GM18868 (cell line): ENCODE measurements around the gene PPP2R2C.

Experiments
- ATAC-seq: cut with Tn5 transposase; IDR thresholded peaks from one replicate; pipeline ENCODE4 v1.9.1; 2021; ENCODE audit warnings: mild to moderate bottlenecking, moderate library complexity; ENCODE audit not compliant: unreplicated experiment

Gene PPP2R2C

DNA sequence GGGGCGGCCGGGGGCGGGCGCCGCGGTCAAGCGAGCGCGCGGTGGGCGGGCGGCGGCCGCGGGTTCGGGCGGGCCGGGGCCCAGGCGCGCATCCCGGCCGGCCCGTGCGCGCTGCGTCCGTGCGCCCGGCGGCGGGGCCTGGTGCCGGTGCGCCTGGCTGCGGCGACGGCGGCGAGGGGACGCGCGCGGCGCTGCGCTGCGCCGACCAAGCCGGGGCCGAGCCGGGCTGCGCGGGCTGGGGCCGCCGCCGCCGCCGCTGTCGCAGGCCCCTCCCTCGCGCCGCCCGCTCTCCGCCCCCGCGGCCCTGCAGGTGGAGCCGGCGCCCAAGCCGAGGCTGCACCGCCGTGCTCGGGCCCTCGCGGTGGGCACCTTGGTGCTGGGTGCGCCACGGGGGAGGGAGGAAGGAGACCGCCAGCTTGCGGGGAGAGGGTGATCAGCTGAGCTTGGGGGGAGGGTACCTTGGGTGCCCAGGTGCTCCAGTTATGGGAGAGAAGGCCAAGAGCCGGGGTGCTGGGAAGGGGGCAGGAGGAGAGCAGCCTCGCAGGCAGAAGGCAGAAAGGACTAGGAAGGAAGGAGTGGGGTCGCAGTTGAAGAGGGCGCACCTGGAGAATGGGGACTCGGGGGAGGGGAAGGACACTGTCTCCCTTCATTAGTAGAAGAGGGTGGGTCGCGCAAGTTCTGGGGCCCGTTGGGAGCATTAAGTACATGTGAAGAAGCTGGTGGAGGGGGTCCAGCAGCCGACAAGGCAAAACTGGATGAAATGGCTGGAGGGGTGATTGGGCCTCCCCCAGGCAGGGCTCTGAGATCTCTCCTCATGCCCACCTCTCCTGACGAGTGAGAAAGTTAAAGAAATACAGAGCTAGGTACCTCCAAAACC lies at the start of gene PPP2R2C:
TSS of gene PPP2R2C (minus strand) at position 228 of the 877 bp plus-strand sequence. CDS start 385 bp downstream, outside the sequence.
- ATAC-seq = no peak

DNA sequence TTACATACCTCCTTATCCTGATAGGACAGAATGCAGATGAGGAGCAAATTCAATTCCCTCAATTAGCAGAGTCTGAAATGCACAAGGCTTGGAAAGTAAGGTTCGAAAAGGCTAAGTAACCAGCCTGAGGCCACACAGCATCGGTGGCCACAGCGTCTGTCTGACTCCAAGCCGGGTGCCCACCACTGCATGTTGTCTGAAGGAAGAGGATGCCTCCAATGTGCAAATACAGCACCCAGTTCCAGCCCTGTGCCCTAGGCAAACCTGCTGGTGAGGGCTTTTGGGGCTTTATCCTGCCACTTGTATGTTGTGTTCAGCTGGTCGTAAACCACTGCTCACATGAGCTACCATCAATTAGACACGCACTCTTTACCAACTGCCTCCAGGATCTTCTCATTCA lies 48.6 kb upstream of the PPP2R2C start:
- no peak for ATAC-seq

DNA sequence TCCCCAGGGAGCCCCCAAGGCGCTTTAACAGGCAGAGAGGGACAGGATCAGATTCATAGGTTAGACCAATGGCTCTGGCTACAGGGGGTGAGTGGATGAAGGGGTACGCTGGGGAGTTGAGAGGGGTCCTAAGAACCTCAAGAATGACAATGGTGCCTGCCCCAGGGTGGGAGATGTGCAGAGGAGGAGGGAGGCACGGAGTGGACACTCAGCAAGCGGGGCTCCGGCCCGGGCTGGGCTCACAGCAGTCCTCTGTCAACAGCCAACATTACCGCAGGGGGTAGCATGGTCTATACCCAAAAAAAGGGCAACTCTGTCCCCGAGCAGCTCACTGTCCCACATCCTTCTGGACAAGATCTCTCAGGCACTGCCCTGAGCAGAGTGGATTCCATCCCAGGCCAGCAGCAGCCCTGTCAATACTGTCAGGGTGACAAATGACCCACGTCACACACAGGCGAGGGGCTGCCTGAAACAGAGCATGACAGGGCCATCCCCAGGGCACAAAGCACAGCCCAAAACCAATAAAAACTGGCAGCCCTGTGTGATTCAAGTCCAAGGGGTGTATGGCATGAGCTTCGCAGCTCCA lies 47.7 kb upstream of the PPP2R2C start:
- no peak for ATAC-seq

DNA sequence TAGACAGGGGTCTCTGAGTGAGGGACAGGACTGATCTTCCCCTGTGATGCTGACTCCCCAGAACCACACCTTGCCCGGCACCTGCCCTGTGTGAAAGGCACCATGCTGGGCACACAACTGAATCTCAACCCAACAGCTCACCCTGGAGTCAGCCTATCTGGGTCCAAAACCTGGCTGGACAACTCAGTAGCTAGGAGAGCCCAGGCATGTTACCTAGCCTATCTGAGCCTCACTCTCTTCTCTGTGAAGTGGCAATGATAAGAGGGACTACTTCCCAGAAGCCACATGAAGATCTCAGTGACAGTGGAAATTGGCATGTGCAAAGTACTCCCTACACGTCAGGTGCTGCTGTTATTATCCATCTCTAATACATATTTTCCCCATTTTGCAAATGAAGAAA lies 44.8 kb upstream of the PPP2R2C start:
- no peak for ATAC-seq

DNA sequence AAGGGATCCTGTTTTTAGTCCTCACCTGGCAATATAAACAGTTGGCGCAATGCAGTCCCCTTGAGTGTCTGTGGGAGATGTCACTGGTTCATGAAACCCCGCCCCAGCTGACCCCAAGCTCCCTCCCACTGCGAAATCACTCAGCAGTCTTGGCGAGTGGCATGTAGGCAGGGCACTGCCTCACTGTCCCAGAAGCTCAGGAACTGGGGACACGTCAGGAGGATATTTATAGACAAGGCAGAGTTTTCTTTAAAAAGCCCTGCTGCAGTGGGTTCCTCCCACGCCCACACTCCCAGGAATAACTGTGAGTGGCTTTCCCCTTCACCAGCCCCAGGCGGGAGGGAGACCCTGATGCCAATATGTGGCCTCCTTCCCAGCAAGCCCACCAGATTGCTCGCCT lies 44.3 kb upstream of the PPP2R2C start:
- ATAC-seq = no peak

DNA sequence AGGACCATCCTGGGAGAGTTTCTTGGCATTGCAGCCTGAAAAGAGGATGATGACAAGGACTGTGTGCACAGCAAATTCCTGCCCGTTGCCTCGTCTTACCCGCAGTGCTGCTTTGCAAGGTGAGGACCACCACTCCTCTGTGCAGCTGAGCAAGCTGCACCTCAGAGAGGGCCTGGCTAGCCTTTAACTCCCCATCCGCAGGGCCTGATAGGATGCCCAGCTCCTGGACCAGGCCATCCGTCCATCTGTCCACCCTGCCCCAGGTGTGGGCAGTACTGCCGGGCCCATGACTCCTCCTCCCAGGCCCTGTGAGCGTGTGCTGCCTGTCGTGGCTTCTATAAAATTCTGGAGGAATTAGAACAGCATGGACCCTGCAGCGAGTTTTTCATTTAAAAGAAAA lies 43.9 kb upstream of the PPP2R2C start:
- no peak for ATAC-seq

DNA sequence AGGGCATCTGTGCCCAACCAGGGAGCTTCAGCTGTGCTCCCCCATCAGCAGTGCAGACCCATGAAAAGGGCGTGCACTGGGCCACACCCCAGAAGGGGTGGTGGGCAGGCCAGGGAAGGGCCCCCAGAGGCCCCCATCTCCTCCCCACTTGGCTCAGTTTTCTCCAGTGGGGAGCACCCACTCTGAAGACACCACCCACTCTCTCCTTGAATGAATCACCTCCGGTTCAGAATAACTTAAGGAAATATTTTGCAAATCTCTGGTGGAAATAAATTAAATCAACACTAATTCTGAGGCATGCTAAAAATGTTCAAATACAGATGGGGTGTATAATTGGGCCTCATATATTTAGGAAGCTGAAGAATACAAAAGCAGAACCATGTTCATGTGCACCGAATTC lies 41.3 kb upstream of the PPP2R2C start:
- ATAC-seq = no peak

DNA sequence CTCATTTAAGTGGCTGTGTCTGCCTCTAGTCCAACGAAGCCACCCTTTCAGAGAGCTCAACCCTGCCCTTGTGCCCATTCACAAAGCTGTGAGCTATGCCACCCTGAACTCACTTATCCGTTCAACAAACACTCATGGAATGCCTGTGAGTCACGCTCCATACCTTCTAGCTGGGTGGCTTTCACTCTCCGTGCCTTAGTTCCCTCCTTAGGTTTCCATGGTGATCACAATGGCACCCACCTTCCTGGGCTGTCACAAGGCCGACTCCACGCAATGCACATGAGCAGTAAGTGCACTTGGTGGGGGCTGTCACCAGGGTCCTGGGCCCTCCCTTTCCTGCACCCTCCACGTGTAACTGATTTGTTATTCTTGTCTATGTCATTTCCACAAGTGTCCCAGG lies 37.2 kb upstream of the PPP2R2C start:
- no peak for ATAC-seq

DNA sequence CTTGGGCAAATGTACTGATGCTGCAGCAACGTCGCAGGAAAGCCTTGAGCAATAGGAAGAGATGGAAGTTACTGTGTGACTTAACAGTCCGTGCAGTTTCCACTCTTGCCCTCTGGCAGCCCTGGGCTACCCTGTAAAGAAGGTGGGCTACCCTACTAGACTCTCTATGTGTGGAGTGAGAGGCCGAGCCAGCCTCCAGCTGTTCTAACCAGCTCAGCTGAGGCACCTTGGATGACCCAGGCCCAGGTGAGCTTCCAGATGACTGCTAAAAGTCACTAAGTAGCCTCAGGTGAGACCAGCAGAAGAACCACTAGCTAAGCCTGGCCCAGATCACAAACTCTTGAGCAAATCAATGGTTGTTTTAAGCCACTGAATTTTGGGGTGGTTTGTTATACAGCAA lies 34.9 kb upstream of the PPP2R2C start:
- ATAC-seq = no peak

DNA sequence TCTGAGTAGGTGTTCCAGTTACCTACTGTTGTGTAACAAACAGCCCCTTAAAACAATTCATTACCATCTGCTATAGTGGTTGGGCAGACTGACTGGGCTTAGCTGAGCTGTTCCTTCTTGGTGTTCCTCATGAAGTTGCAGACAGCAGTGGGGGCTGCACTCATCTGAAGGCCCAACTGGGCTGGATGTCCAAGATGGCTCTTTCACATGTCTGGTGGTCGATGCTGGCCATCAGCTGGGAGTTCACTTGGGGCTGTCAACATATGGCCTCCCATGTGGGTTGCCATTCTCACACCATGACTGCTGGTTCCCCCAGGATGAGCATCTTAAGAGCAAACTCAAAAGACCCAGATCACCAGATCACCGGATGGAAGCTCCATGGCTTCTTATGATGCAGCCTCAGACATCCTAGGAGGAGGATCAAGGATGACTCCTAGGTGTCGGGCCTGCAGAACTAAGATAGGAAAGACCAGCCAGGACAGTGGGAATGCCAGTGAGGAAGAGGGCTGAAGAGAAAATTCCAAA lies 34.3 kb upstream of the PPP2R2C start:
- no peak for ATAC-seq

DNA sequence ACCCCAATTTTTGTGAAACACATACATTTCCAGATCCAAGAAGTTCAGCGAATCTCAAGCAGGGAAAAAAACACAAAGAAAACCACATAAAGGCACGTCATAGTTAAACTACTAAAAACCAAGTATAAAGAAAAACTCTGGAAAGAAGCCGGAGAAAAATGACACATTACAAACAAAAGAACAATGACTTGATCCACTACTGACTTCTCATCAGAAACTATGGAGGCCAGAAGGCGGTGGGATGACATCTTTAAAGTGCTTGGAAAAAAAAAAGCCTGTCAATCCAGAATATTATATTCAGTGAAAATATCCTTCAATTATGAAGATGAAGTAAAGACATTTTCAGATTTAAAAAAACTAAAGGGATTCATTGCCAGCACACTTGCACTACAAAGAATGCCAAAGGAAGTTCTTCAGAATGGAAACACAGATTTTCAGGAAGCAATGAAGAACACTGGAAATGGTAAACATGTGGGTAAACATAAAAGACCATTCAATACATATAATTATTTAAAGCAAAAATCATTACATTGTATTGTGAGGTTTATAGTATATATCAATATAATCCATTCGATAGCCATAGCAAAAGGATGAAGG lies 32.6 kb upstream of the PPP2R2C start:
- no peak for ATAC-seq

DNA sequence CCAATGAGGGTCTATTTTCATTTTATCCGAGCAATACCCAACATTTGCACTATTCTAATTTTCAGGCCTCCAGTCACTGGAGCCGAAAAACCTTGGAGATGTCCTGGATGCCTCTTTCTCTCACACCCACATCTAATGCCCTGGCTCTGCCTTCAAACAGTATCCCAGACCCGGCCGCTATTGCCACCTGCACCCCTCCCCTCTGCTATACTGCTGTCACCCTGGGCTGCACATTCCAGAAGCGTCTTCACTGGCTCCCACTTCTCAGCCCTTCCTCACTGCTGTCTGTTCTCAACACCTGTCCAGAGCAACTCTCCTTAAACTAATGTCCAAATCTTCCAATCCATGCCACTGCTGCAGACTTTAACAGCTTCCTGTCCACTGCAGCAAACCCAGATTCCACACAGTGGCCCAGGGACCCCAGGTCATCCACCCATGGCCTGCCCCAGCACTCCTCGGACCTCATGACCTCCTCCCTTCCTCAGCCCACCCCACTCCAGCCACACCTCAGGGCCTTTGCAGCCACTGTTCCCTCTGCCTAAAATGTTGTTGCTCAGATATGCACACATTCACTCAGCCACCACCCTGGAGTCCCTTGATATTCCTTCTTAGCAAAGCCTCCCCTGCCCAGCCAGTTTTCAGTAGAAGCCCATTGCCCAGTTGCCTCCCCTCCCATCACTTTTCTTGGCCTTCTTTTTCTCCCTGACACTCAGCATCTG lies 30.5 kb upstream of the PPP2R2C start:
- no peak for ATAC-seq

DNA sequence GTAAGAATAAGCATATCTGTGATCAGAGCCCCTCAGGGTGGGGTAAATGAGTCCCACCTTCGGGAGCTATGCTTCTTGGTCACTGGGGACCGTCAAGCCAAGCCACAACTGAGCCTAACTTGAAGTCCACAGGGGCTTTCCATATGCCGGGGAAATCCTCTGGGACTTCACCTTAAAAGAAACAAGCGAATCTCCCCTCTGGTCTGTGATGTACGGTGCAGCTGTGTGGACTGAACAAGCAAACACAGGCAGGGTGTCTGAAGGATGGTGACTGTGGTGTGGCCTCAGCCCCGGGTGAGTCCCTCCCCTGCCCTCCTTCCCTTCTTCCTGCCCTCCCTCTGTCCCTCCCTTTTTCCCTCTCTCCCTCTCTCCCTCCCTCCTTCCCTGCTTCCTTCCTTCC lies 29.7 kb upstream of the PPP2R2C start:
- ATAC-seq = no peak

DNA sequence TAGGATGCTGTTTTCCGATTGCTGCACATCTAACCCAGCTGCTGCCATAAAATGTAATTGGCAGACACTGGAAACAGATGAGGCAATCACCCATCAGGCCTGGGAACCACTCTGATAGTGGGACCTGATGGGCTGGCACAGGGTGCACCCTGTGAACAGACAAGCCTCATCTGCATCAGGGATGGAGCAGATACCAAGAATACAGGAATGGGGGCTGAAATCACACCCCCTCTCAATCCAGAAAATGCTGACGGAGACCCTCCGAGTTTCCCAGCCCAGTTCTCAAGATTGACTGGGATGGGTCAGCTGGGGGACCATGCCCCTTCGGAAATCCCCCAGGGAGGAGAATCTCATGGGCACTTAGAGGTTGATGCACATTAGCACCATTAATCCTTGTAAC lies 28.8 kb upstream of the PPP2R2C start:
- ATAC-seq = no peak

DNA sequence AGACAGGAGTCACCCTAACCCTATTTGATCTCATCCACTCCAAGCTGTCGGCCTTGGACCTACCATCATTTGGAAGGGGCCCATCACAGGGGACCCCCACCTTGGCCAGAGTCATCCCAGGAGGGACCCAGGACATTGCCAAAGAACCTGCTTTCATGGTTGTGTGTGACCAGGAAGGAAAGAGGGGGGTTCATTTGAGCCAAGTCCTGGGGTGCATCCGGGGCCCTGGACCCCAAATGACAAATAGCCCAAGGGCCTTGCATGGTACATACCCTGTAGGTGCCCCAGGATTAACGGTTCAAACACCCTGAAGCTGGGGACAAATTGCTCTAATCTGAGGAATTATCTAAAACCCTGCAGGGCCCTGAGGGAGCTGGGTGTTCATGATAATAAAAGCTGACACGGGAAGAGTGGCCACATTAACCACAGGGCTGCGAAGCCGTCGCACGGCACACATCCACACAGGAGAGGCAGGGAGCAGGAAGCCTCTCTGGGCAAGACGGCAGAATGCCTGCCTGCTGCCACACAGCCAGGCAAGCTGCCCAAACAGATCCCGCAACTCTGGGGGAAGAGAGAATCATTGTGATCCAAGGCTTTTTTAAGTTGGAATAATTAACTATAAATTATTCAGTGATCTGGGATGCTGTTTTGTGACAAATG lies 28.2 kb upstream of the PPP2R2C start:
- no peak for ATAC-seq

DNA sequence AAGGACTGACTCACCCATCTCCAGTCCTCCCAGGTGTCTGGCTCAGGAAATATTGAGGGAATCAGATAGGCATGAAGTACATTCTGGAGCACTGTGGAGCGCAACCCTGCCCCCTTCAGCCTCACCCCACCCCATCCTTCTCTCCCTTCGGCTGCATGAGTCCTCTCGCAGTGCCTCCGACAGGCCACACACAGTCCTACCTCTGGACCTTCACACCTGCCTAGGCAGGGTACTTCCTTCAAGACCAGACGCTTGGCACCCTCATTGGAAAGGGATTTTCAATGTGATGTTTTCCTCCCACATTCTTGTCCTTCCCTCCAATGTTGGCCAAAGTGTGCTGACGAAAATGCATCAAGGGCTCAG lies 26.8 kb upstream of the PPP2R2C start:
- ATAC-seq = no peak

DNA sequence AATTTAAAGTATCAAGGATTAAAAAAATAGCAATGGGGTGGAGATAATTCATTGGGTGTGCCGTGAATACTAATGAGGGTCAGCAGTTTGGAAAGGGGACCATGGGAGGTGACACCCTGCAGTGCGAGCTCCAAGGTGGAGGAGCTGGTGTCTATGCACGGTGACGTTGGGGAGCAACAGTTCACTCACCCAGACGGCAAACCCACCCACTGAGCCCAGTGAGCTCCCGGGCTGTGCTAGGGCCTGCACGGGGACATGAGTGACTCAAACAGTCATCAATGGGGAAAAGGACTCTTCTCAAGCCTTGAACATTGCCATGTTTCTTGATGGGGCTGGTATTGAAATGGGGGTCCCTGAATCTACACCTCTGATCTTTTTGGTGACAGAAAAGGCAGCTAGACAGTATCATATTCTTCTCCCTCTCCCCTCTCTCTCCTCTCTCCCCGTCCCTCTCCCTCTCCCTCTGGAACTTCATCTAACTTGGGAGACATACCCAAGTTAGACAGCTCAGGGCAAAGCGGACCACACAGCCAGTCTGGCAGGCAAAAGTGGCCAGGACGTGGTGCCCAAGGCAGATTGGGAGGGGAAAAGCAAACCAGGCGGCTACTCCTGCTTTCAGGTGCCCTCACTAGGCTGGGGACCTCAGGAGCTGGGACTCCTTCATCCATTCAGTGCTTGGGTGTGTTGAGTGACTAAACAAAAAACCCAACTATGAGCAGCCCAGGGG lies 26.3 kb upstream of the PPP2R2C start:
- ATAC-seq = no peak

DNA sequence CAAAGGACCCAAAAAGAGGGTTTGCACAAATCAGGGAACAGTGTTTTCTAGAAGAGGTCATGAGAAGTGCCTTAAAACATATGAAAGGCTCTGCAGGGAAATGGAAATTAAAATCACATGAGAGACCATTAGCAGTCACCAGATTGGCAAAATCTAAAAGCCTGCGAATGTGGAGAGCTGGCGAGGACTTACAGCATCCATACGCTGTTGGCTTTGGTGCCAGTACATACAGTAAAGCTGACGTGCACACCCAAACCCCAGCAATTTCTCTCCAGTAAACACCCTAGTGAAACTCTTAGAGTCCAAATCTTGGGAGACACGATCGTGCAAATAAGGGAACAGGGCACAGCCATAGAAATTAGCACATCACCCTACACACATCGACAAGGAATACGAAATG lies 25.4 kb upstream of the PPP2R2C start:
- no peak for ATAC-seq

DNA sequence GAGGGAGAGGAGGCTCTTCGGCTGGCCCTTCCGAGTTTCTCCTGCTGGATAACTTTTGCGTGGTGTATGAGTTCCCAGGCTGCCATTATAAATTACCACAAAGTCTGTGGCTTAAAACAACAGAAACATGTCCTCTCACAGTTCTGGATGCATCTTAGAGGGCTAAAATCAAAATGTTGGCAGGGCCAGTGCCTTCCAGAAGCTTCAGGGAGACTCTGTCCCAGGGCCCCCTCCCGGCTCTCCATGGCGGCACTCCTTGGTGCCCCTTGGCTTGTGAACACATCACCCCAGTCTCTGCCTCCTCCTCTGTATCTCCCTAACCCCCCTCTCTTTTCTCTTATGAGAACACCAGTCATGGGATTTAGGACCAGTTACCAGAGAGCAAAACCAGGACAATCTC lies 23.3 kb upstream of the PPP2R2C start:
- no peak for ATAC-seq

DNA sequence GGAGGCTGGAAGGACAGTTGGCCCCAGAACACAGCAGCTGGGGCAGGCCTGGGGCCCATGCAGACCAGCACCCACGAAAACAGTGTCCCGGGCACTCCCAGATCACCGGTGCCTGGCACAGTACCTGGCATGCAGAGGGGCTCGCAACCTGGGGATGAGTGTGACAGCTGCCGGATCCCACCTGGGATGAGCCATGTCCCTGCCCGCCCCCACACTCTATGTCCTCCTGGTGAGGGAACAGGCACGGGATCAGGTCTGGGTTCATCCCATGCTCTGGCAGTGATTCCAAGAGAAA lies 22.8 kb upstream of the PPP2R2C start:
- ATAC-seq = no peak
